NCI-H510A treated with DMSO at 0.1 percent for 48 hours (cell line): Measurements from ENCODE around the gene RBM3.

Source experiments
- DNase-seq: peaks from one replicate; lab custom pipeline; 2025; lab: John Stamatoyannopoulos, UW

RBM3 gene

DNA sequence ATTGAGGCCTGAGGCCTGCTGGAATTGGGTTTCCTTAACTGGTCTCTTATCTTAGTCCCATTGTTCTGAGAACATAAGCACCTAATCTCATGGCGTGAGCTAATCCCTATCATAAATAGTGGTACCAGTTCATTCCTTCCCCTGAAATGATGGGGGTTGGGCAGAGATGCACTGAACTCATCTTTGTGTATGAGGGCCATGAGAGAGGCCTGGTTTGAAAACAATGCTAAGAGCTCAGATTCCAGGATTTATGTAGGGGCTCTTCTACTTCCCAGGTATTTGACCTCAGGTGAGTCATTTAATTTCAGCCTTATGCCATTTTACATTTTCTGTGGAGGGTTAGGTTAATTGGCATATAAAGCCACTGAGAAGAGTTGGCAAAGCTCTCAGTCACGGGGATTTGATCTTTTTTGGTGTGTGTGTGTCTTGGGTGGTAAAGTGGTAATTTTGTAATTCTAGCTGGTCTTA lies 4.4 kb downstream of the RBM3 start:
- DNase-seq: no peak

DNA sequence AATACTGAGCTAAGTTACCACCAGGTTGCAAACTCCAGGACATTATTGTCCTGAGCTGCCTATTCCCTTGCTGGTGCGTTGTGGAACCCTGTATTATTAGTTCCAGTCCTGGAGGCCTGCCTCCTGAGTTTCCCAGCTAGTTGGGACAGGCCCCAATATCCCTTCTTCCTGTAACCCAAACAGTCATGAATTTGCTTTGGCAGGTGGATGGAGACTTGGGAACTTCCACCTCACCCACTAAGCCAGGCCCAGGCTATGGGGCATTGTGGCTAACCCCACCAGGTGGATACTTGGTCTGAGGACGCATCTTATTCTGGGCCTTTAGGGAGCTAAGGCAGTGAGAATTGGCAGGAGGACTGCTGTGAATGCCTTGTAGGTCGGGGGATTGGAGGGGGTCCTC lies 5.0 kb downstream of the RBM3 start:
- no peak for DNase-seq

DNA sequence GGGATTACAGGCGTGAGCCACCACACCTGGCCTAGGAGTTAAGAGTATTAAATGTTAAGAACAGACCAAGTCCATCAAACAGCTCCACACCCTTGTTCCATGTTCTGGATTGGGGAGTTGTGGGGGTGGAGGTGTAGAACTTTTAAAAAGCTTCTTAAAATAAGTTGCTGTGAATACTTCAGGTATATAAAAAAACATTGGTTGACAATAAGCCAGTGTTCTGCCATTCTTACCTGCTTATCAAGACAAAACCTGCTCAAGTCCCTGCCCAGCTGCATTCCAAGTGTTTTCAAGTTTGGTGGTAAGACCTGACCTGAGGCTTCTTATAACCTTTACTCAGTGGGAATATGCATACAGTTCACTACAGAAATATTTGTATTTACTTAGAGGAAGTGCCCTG lies 6.4 kb downstream of the RBM3 start:
- no peak for DNase-seq

DNA sequence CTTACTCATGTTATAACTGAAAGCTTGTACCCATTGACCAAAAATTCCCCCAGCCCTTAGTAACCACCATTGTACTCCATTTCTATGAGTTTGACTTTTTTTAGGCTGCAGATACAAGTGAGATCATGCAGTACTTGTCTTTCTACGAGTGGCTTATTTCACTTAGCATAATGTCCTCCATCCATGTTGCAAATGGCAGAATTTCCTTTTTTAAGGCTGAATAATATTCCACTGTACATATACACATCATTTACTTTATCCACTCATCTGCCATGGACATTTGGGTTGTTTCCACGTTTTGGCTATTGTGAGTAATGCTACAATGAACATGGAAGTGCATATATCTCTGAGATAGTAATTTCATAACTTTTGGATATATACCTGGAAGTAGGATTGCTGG lies 10.4 kb downstream of the RBM3 start:
- no peak for DNase-seq

DNA sequence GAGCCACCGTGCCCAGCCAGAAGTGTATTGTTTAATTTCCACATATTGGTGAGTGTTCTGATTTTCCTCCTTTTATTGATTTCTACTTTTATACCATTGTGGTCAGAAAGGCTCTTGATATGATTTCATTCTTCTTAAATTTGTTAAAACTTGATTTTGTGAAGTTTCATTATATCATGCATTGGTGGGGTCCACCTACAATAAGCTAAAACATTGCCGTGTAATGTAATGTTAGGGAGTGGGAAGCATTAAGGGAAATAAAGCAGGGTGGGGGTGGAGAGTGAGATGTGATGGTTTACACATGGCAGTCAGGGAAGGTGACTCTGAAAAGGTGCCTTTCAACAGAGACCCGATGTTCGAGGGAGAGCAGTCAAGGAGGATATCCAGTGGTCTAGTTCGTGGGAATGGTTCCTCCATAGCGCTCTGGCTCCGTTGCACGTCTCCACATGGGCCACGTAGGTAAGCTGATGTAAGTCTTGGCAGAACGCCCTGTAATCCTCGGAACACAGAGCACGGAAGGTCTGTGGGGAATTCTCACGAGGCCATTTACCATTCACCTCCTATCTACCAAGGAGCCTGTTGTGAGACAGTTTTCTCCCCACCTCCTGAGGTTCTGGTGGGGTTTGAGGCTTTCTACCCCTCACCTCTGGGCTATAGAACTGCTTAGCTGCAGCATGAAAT lies 15.3 kb downstream of the RBM3 start:
- no peak for DNase-seq

DNA sequence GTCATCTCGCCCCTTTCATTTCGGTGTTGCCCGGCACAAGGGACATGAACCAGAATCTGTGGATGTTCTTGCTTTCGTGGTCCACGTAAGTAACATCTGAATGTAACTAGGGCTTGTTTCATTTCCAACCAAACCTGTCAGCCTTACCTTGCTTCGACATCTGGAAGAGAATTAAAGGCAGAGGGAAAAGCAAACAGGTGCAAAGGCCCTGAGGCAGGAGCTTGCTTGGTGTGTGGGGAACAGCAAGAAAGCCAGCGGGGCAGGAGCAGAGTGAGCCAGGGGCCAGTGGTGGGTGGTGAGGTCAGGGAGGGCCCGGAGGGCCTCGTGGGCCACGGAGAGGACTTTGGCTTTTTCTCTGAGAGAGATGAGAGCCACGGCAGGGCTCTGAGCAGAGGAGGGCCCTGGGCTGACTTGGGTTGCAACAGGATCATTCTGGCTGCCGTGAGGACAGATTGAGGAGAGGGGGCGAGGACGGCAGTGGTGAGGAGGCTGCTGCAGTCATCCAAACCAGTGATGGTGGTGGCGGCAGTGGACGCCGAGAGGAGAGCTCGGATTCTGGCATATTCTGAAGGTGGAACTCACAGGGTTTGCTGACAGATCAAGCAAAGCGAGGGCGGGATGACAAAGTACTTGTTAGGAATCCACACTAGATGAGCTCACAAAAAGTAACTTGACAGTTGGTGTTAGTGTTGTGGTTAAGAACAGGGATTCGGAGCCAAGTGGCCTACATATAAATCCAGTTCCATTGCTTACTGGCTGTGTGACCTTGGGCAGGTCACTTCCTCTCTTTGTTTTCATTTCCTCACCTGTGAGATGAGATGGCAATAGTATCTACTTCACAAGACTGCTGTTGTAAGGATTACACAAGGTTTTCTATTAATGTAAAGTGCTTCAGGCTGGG lies 16.2 kb downstream of the RBM3 start:
- no peak for DNase-seq

DNA sequence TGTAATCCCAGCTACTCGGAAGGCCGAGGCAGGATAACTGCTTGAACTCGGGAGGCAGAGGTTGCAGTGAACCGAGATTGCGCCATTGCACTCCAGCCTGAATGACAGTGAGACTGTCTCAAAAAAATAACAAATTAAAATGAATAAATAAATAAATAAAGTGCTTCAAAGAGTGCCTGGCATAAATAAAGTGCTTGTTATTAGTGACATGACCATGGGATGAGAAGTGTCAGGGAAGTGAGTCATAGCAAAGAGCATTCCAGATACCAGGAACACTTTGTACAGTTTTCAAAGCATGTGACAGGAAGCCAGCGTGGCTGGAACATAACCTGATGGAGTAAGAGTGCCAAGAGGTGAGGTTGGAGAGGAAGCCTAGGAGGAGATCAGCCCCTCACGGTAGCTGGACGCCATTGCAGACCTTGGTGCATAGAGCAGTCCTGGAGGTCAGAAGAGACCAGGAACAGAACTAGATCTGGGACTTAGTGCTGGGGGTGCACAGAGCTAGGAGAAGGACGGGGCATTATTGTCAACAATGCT lies 17.0 kb downstream of the RBM3 start:
- no peak for DNase-seq

DNA sequence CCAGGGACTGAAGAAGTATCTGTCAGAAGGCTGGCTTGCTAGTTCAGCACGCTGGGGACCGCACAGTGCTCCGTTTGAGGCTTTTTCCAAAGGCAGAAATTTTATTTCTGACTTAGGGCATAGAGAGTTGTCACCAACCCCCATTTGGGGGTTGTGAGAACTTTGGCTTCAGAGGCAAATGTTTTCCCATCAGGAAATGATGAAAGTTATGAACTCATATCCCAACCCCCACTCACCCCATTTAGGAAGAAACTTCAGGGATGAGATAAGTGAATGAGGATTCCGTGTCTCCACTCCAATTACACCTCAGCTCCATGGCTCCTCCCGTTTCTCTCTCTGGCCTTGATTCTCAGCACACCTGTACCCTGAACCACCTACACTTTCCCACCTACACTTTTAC lies 18.7 kb downstream of the RBM3 start:
- no peak for DNase-seq

DNA sequence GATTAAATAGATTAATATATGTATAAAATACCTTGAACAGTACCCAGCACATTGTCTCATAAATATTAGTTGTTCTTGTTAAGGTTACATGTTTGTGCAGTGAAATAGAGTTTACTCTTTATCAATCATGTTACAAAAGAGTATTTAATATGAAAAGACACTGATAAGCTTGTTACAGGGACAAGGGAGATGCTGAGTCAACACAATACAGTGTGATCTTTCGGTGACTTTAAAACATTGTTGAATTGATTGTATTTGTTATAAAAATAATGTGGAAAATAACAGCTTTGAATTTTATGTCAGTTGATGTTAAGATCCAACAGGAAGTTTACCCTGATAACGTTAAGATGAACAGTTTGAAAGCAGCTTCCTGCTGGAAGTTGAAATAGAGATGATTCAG lies 21.6 kb downstream of the RBM3 start:
- no peak for DNase-seq

DNA sequence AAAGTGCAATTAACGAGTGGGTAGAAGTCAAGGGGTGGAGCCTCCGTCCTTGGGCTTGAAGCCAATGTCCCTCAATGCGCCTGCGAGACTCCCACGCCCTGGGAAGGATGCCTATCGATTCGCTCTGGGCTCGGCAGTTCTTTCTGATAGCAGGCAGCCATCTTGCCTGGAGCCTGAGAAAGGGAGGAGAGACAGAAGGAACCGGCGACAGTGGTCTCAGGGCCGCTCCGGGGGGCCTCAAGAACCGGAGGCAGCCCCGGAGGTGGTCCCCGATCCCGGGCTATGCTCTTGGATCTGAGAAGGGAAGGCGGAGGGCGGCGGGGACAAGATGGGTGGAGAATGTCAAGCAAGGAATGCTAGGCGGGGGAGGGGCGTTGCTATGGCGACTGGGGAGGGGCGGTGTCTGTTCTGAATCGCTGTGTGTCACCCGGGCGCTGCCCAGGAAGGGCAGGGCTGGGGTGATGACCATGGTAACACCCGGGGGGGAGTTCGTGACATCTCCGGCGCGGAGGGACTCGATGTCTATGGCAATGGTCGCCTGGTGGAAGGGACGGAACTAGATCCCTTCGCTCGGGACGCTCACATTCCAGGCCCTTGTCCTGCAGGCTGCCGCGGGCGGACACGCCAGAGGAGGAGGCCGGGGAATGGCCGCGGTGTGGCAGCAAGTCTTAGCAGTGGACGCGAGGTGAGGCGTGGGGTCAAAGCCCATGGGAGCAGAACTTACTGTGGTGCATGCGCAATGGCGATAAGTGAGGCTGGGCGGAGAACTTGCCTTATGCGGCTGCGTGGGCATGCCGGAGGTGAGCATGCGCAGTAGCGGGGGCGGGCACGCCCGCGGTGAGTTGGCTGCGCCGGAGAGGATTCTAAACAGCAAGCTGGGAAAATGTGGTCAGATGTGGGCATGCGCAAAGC lies 23.3 kb downstream of the RBM3 start, which contains the start of gene WDR13:
WDR13 (plus strand) TSS at position 140 of the 912 bp plus-strand sequence; CDS start at position 645, 505 bp downstream.
- DNase-seq: peak; percentile 90

DNA sequence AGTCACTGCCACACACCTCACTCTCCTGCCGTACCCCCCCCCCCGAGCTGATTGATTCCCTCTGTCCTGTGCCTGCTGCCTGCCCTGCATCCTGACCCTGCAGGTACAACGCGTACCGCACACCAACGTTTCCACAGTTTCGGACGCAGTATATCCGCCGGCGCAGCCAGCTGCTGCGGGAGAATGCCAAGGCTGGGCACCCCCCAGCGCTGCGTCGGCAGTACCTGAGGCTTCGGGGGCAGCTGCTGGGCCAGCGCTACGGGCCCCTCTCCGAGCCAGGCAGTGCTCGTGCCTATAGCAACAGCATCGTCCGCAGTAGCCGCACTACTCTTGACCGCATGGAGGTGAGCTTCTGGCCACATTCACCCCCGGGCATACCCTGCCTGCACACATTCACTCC lies 24.3 kb downstream of the RBM3 start:
- DNase-seq: no peak

DNA sequence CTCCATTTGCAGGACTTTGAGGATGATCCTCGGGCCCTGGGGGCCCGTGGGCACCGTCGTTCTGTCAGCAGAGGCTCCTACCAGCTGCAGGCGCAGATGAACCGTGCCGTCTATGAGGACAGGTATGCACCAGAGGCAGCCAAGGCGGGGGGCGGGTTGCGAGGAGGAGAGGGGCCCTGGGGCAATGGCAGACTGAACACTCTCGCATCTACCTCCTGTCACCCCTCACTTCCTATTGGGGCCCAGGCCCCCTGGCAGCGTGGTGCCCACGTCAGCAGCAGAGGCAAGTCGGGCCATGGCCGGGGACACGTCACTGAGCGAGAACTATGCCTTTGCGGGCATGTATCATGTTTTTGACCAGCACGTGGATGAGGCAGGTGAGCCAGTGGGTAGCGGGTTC lies 25.1 kb downstream of the RBM3 start:
- DNase-seq: no peak

DNA sequence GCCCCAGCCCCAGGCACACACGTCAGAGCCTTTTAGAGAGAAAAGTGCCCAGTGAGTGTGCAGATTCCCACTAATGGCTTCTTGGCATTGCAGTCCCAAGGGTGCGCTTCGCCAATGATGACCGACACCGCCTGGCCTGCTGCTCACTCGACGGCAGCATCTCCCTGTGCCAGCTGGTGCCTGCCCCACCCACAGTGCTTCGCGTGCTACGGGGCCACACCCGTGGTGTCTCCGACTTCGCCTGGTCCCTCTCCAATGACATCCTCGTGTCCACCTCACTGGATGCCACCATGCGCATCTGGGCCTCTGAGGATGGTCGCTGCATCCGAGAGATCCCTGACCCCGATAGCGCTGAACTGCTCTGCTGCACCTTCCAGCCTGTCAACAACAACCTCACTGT lies 25.9 kb downstream of the RBM3 start:
- no peak for DNase-seq

DNA sequence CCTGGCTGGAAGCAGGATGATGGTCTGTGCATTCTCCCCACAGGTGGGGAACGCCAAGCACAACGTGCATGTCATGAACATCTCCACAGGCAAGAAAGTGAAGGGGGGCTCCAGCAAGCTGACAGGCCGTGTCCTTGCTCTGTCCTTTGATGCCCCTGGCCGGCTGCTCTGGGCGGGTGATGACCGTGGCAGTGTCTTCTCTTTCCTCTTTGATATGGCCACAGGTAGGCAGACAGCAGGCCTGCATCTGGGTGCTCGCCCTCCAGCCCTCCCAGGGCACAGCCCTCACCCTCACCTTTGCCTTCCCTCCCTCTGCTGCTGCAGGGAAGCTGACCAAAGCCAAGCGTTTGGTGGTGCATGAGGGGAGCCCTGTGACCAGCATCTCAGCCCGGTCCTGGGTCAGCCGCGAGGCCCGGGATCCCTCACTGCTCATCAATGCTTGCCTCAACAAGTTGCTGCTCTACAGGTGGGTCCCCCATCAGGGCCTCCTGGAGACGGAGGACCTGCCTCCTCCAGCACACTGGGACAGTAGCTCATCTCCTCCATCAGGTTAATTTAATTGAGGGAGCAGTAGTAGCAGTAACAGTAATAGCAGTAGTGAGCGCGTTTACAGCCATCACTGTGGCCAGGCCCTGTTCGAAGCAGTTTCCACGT lies 27.6 kb downstream of the RBM3 start:
- DNase-seq: no peak

DNA sequence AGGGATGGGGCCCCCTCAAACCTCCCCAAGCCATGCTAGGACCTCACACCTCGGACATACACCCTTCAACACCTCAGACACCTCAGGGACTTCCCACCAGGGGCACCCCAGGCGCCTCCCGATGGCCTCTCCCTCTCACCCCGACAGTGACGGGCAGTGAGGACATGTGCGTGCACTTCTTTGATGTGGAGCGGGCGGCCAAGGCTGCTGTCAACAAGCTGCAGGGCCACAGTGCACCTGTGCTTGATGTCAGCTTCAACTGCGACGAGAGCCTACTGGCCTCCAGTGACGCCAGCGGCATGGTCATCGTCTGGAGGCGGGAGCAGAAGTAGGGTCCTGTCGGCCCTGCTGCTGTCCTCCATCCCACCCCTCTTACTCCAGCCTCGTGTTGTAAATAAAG lies 30.4 kb downstream of the RBM3 start:
- no peak for DNase-seq

DNA sequence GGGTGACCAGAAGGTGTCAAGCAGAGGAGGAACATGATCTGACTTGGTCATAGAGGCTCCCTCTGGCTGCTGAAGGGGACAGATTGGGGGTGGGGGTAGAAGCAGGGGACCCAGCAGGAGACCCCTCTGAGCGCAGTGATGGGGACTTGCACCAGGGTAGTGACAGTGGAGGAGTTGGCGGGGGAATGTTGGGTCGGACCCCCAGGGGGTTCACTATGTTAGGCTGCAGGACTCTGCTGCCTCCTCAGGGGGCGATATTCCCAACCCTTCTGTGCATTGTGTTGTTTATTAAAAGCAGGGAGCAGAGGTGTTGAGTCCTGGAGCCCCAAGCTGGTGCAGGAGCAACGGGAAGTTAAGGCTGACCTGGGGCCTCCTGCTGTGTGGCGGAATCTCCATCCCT lies 31.8 kb downstream of the RBM3 start:
- no peak for DNase-seq

DNA sequence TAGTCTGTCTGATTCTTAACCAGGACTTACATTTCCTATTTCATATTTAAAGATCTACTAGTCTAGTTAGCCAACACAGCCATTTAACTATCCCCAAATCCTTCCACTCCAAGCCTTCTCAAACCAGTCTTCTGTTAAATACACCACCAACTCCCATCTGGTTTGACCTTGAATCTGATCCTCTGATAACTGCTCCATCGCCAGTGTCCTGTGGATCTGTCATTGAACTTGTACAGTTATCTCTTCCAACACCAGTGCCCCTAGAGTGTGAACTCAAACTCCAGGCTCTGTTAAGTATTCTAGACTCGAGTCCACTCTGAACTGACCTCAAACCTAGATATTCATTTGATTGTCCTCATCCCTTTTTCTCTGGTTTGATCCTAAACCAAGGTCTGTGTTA lies 37.4 kb downstream of the RBM3 start:
- no peak for DNase-seq

DNA sequence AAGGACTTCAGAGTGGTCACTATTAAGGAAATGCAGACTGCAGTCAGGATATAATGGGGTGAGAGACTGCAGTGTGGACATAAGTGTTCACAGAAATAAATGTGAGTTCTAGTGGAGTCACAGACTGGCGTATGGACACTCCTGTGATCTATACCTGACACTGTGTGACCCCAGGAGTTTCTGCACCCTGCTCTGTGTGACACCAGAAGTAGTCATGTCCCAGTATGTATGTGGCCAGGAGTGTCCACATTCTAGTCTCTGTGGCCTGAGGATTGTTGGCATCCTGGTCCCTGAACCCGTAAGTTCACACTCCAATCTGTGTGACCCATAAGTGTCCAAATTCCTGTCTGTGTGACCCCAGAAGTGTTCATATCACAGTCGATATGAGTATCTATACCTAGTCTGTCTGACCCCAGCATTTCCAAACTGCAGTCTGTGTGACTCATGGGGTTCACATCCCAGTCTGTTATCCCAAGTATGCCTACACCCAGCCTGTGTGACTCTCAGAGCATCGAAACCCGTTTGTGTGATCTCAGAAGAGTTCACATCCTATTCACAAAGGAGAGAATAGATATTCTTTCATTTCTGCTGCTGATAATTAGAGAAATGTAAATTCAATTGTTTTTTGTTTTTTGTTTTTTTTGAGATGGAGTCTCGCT lies 39.3 kb downstream of the RBM3 start:
- DNase-seq: no peak

DNA sequence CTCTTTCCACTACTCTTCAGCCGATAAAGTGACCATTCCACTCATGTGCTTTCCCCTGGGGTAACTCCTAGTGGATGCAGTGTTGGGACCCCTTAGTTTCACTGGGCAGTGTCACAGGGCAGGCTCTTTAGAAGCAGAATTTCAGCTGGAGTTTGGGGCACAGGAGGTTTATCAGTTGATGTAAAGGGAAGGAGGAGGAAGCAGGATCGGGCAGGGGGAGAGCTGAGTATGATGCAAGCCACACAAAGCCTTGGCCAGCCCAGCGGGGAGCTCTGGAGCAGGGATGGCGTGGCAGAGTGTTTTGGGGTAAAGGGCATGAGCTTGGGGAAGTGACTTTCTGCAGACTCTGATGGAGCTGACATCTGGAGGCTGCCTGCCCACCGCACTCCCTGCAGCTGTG lies 42.3 kb downstream of the RBM3 start:
- no peak for DNase-seq

DNA sequence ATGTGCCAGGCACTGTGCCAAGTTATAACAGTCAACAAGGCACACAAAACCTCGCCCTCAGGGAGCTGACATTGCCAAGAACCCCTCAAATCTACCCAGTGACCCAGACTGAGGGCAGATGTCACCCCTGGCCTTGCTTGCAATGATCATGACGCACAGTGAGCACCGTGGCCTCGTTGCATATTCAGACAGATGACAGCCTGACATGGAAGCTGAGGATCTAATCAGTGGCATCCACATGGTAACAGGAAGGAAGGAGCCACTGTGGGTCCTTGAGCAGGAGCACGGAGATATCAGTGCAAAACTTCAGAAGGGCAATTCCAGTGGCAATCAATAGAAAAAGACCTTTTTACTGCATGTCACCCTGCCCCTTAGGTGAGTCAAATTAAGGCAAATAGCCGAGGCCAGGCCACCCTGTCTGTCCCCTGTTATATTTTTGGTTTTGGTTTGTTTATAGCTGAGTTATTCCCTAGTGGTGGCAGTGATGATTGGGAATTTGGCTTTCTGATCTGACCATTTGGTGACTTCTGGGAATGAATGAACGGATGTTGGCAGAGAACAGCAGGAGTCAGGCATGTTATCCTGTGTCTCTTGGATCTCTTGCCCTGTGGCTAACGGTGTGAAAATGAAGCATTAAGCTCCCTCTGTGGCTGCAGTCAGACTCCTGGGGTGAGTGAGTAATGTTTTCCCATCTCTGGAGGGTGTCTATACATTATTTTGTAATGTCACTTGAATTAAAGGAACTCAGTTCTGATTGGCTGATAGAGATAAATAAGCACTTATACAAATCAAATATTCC lies 43.5 kb downstream of the RBM3 start:
- no peak for DNase-seq
